ENCODE data around the gene TPRKB. TPM values are rescaled to one million over a fixed set of nuclear protein-coding genes. Genes with fewer than 3 reads are reported as not detected.
A peak's percentile ranks its signal among the peaks of the same experiment; 100 is the strongest.
"Not testable (repeated sequence)": the region's sequence is repeated elsewhere in the genome, so short reads cannot be mapped to it uniquely, and the experiment has no call there.

TPRKB gene
- polyA plus RNA-seq (ENCODE audit: insufficient read length in 4 of 4): 10 to 100 TPM; 57.1 to 84.4 (median 70.8) TPM

DNA sequence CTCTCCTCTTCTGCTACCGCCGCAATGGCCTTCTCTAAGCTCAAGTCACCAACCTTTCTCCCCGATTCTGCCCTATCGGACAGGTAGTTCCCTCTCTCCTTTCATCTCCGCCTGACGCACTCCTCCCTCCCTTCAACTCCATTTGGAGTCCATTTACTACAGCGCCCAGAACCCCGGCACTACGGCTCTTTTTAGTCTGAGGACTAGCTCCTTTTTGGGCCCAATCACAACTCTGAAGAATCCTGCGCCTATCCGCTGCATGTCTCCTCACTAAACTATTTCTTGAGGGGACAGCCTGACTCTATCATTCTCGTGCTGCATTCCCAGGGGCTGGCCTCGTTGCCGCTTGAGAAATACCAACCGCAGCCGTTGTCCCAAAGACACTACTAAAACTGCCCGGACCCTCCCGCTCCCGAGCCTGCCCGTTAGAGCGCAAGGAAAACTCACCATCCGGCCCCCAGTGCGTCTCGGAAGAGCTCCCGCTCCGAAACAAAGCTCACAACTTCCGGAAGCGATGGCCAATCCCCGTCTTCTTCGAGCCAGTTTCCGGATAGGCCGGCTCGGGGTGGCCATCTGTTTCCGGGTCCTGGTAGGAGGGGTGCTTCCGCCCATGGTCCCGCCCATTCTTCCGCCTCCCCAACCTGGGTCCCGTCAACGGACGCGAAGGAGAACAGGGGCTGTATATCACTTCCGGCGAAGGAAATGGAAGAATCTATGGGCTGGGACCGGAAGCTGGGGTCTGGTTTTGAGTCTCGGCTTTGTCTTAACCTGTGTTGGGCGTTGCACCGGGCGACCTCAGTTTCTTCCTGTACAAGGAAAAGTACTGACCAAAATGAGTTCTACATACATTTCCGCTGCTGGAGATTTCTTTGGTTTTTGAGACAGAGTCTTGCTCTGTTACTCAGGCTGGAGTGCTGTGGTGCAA lies at the start of gene TPRKB:
Gene TPRKB (minus strand): TSS at position 491 of the 925 bp plus-strand sequence. CDS start 2,776 bp downstream, outside the sequence.
- DNase-seq (ENCODE audit: low read depth in 4 of 4, low spot score in 3 of 4): peak; percentile 90 to 94 (median 93)

DNA sequence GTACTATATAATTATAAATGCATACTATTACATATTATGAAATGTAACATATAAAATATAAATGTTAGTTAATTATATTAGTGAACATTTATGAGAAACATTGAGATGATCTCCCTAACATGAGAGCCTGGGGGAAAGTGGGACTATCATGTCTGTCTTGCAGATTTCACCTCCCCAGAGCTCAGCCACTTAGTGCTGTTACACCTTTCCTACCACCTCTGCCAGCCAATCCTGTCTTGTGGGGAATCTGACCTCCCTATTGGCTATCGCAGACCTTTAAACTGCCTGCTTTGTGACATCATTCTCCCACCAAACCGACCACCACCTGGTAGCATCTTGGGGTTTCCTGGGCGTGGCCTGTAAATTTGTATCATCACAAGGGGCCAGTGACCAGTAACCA lies 46.7 kb upstream of the TPRKB start, which contains the start of gene C2orf78:
Gene C2orf78 (plus strand): TSS at position 301 of the 400 bp plus-strand sequence. CDS start 127 bp downstream, outside the sequence.
- not testable (repeated sequence) for DNase-seq (ENCODE audit: low read depth in 4 of 4, low spot score in 3 of 4)

DNA sequence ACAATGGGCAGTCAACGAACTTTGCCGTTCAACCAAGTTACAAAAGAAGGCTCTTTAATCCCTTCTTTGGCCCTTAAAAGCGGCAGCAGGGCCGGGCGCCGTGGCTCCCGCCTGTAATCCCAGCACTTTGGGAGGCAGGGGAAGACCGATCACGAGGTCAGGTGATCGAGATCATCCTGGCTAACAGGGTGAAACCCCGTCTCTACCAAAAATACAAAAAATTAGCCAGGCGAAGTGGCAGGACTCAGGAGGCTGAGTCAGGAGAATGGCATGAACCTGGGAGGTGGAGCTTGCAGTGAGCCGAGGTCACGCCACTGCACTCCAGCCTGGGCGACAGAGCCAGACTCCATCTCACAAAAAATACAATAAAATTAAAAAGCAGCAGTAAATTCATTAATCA lies 46.3 kb upstream of the TPRKB start:
- DNase-seq (ENCODE audit: low read depth in 4 of 4, low spot score in 3 of 4): not testable (repeated sequence)

DNA sequence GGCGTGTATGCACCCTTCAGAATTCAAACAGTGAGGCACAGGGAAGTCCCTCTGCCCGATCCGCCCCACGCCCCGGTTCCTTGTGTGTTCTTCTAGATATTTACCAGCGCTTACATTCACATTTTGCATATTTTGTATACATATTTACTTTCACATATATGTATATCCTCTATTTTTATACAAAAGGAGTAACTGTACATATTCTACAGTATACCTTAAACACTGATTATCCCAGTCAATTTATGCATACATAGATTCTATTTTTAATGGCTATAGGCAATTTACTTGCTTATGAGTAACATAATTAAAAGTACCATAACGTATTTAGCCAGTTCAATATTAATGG lies 43.1 kb upstream of the TPRKB start:
- no peak for DNase-seq (ENCODE audit: low read depth in 4 of 4, low spot score in 3 of 4)

- DNase-seq (ENCODE audit: low read depth in 4 of 4, low spot score in 3 of 4): peak; percentile 79 to 88 (median 87)
Observed at GRCh38 chr2:73779467-73780236, 42.5 kb upstream of the TPRKB start, which contains the start of gene DUSP11. Gene DUSP11, minus strand, starts transcription at chr2:73780103. Its CDS starts 129 bp downstream, at chr2:73779974.

DNA sequence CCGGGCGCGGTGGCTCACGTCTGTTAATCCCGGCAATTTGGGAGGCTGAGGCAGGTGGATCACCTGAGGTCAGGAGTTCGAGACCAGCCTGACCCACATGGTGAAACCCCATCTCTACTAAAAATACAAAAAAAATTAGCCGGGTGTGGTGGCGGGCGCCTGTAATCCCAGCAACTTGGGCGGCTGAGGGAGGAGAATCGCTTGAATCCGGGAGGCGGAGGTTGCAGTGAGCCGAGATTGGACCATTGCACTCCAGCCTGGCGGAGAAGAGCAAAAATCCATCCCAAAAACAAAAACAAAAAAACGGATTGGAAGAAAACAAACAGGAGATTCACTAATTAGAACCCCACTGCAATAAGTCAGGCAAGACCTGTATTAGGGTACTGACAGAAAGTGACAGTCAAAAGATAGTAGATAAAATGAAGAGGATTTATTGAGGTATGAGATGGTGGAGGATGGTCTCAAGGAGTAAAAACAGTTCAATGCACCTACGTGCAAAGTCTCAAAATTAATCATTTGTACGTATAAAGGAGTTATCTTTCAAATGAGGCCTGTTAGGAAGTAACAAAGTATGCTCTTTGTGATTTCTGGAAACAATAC lies 41.8 kb upstream of the TPRKB start:
- not testable (repeated sequence) for DNase-seq (ENCODE audit: low read depth in 4 of 4, low spot score in 3 of 4)

- DNase-seq (ENCODE audit: low read depth in 4 of 4, low spot score in 3 of 4): no peak
Observed at GRCh38 chr2:73776869-73777519, 39.8 kb upstream of the TPRKB start.

DNA sequence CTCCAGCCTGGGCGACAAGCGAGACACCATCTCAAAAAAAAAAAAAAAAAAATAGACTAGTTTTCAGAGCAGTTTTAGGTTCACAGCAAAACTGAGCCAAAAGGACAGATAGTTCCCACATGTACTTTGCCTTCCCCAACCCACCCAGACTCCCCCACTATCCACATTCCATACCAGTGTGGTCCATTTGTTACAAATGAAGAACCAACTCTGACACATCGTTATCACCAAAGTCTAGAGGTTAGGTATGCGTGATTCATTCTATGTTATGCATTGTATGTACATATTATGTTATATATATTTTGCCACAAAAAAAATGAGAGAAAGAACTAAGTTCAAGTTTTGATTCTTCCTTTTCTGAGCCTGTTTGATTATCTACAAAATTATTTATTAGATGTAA lies 39.2 kb upstream of the TPRKB start:
- DNase-seq (ENCODE audit: low read depth in 4 of 4, low spot score in 3 of 4): no peak

DNA sequence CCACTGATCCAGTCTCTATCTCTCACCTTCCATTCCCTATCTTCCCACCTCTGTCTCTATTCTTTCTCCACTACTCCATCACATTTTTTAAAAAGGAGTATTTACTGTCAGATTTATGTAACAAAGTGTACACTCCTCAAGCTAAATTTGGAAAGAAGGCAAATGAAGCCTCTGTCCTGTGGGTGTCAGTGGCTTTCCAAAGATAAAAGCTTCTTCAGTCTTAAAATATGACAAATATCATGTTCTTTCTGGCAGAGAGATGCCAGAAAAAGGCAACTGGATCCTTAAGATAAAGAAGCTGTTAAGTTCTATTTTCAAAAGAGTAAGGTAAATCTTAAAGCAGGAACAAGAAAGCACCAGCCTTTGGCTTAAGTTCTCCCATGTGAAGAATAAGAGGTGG lies 35.7 kb upstream of the TPRKB start:
- DNase-seq (ENCODE audit: low read depth in 4 of 4, low spot score in 3 of 4): no peak

DNA sequence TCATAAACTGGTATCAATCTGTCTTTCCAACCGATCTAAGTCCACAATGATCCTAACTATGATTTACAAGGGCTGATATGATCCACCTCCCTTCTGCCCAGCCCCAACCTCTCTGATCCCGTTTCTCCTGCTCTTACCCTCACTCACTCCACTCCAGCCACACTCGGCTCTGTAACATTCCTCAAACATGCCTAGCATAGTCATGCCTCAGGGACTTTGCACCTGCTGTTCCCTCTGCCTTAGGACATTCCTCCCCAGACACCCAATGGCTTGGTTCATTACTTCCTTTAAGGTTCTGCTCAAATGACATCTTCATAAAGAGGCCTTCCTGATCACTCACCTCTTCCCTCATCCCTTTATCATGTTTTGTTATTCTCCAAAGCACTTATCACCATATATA lies 33.6 kb upstream of the TPRKB start:
- DNase-seq (ENCODE audit: low read depth in 4 of 4, low spot score in 3 of 4): no peak

GRCh38 chr2:73766994-73767393 lies 29.8 kb upstream of the TPRKB start:
- DNase-seq (ENCODE audit: low read depth in 4 of 4, low spot score in 3 of 4): no peak

DNA sequence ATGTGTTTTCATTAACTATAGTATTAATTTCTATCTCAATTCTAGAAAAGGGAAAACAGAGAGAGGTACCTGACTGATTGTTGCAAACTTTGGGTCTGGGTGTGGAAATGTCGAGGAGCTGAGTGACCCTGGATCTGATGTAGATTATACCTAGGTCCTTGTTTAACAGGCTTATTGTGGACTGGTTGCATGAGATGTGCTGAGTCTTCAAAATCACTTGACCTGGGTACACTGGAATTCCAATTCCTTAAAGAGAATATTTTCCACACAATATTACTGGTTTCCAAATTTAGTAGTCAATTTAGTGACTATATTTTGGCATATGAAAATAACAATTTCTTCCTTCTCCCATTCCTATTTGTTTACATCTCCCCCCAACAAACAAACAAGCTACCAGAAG lies 29.2 kb upstream of the TPRKB start:
- no peak for DNase-seq (ENCODE audit: low read depth in 4 of 4, low spot score in 3 of 4)

- no peak for DNase-seq (ENCODE audit: low read depth in 4 of 4, low spot score in 3 of 4)
Observed at GRCh38 chr2:73764945-73765344, 27.8 kb upstream of the TPRKB start.

- no peak for DNase-seq (ENCODE audit: low read depth in 4 of 4, low spot score in 3 of 4)
Observed at GRCh38 chr2:73762571-73762970, 25.4 kb upstream of the TPRKB start.

- no peak for DNase-seq (ENCODE audit: low read depth in 4 of 4, low spot score in 3 of 4)
Observed at GRCh38 chr2:73759904-73760303, 22.8 kb upstream of the TPRKB start.

DNA sequence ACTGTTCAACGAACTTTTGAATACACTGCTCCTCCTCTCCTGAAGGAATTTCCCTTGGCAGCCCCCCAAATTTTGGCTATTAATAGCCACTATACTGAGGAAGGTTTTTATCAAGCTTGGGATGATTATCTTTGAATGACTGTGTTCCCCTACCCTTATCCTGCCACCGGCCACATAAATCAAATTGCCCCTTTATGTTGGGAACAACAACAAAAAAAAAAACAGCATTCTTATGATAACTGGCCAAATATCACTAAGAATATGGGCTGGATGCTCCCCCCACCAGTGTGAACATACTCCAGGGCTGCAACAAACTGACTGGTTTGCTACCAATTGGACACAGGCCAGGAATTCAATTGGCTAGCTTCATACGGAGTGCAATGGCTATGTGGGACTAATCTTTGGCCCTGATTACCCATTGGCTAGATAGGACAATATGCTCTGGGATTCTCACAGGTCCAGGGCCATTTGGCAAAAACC lies 22.2 kb upstream of the TPRKB start:
- no peak for DNase-seq (ENCODE audit: low read depth in 4 of 4, low spot score in 3 of 4)

GRCh38 chr2:73754332-73754731 lies 17.2 kb upstream of the TPRKB start:
- not testable (repeated sequence) for DNase-seq (ENCODE audit: low read depth in 4 of 4, low spot score in 3 of 4)

GRCh38 chr2:73749314-73749713 lies 12.2 kb upstream of the TPRKB start:
- DNase-seq (ENCODE audit: low read depth in 4 of 4, low spot score in 3 of 4): no peak

- no peak for DNase-seq (ENCODE audit: low read depth in 4 of 4, low spot score in 3 of 4)
Observed at GRCh38 chr2:73746877-73747208, 9.7 kb upstream of the TPRKB start.
